Measurements from ENCODE around the gene MCUB.

The MCUB gene

GRCh38 chr4:109627361-109627760 lies 67.3 kb downstream of the MCUB start:
- no peak for DNase-seq (ENCODE audit: extremely low read depth in 1 of 2, low read depth in 1 of 2)

DNA sequence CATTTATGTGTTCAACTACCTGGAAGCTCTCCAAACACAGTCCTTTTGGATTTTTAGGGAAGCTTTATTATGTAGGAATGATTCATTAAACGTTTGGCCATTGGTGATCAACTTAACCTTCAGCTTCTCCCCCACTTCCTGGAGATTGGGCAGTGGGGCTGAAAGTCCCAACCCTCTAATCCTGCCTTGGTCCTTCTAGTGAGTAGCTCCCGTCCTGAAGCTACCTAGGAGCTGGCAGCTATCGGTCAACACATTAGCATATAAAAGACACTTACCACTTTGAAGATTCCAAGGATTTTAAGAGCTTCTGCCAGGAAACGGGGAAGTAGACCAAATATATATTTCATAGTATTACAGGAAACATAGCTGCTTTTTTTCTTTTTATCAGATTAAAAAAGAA lies 69.7 kb downstream of the MCUB start:
- DNase-seq (ENCODE audit: extremely low read depth in 1 of 2, low read depth in 1 of 2) = no peak

DNA sequence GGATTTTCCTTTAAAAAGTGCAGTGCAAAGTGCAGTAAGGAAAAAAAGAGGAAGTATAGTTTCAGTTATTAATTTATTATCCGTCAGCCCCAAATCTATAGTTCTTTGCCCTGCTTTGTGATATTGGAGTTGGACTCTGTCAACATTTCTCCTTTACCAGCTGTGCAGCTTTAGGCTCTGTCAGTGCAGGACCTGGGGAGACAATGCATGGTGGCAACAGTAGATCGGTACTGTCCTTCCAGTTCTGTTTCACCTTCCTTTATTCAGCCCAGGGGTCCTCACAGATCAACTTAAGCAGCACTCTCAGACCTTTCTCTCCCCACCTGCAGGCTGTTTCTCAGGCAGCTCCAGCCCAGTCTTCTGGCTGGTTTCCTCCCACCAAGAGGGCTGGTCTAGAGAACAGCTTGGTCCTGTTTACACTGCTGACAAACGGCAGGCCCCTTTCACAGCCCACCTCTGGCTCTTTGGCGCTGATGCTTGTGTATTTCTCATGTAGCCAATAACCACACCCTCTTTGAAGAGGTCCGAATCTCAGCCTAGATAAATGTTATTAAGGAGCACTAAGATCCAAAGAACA lies 71.6 kb downstream of the MCUB start:
- no peak for DNase-seq (ENCODE audit: extremely low read depth in 1 of 2, low read depth in 1 of 2)

DNA sequence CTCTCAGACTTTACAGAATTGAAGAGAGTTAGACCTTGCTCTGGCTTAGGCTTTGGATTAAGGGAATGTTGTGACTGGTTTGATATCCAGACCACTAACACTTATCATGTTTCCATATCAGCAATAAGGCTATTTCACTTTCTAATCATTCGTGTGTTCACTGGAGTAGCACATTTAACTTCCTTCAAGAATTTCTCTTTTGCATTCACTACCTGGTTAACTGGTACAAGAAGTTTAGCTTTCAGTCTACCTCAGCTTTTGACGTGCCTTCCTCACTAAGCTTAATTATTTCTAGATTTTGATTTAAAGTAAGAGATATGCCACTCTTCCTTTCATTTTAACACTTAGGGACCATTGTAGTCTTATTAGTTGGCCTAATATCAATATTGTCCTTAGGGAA lies 80.6 kb downstream of the MCUB start:
- DNase-seq (ENCODE audit: extremely low read depth in 1 of 2, low read depth in 1 of 2) = no peak

GRCh38 chr4:109645874-109646710 lies 86.0 kb downstream of the MCUB start:
- no peak for DNase-seq (ENCODE audit: extremely low read depth in 1 of 2, low read depth in 1 of 2)

- no peak for DNase-seq (ENCODE audit: extremely low read depth in 1 of 2, low read depth in 1 of 2)
These were observed 88.4 kb downstream of the MCUB start for GRCh38 chr4:109648266-109648996.

GRCh38 chr4:109648997-109649575 lies 89.0 kb downstream of the MCUB start:
- DNase-seq (ENCODE audit: extremely low read depth in 1 of 2, low read depth in 1 of 2) = no peak

DNA sequence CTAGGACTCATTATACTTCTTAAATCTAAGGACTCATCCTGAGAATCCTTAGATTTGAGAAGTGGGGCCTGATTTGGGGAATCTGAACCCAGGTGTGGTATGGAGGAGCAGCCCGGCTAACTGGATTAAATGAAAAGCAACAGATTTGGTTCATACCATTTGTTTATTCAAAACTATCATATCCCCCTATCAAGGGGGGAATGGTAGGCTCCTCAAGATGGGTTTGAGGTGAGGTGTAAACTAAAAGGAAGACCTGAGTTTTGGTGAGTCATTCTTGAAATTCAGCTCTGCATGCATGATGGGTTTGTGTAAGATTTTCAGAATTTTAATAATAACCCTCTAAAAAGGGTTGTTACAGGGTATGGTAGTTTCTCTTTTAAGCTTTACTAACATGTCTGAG lies 89.8 kb downstream of the MCUB start:
- DNase-seq (ENCODE audit: extremely low read depth in 1 of 2, low read depth in 1 of 2) = no peak

DNA sequence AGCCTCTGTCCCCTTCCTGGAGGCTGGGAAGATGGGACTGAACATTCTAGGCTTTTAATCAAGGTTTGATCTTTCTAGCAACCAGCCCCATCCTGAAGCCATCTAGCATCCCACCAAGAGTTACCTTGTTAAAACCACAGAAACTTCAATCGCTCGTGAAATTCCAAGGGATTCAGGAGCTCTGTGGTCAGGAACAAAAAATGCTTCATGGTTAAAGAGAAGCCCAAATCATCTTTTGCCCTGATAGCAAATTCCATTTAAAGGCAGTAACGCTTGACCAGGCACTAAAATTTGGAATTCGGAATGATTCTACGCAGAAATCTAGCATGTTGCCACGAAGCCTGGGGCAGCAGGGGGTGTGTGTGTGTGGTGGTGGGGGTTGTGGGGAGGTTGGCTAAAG lies 95.3 kb downstream of the MCUB start:
- no peak for DNase-seq (ENCODE audit: extremely low read depth in 1 of 2, low read depth in 1 of 2)

GRCh38 chr4:109657854-109658418 lies 97.9 kb downstream of the MCUB start:
- DNase-seq (ENCODE audit: extremely low read depth in 1 of 2, low read depth in 1 of 2) = no peak

GRCh38 chr4:109658871-109659410 lies 98.9 kb downstream of the MCUB start:
- no peak for DNase-seq (ENCODE audit: extremely low read depth in 1 of 2, low read depth in 1 of 2)

DNA sequence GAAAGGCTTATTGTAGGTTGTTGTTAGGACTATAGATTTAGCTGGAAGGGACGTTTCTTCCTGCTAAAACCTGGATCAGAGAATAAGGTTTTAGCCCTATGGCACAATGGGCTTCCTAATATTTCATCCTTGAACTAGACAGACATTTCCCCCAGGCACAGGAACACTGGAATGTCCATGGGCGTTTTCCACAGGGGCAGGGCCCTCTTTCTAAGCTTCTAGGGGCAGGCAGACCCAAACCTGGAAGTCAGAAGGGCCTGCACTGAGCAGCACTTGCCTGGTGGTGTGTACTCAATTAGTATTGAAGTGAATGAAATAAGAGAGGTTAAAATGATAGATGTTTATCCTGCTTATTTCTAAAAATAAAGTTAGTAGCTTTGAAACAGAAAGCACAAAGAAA lies 102.1 kb downstream of the MCUB start:
- no peak for DNase-seq (ENCODE audit: extremely low read depth in 1 of 2, low read depth in 1 of 2)

GRCh38 chr4:109662771-109663170 lies 102.7 kb downstream of the MCUB start:
- no peak for DNase-seq (ENCODE audit: extremely low read depth in 1 of 2, low read depth in 1 of 2)

DNA sequence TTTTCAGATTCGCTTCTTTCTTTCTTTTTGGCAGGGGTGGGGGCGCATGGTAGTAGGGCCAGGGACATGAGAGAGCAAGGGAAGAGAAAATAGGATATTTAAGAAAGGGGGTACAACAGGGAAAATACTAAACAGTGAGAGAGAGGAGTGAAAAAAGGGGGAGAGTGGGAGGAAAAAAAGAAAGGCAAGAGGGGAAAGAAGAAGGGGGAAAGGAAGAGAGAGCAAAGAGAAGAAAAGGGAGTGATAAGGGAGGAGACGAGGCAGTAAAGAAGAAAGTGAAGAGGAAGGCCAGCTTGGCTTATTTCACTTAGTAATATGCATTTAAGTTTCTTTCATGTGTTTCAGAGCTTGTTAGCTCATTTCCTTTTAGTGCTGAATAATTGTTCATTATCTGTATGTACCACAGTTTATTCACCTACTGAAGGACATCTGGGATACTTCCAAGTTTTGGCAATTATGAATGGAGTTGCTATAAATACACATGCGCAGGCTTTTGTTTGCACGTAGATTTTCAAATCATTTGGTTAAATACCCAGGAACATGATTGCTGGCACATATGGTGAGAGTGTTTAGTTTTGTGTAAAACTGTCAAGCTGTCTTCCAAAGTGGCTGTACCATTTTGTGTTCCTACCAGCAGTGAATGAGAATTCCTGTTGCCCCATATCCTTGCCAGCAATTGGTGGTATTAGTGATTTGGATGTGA lies 105.9 kb downstream of the MCUB start:
- DNase-seq (ENCODE audit: extremely low read depth in 1 of 2, low read depth in 1 of 2) = no peak

DNA sequence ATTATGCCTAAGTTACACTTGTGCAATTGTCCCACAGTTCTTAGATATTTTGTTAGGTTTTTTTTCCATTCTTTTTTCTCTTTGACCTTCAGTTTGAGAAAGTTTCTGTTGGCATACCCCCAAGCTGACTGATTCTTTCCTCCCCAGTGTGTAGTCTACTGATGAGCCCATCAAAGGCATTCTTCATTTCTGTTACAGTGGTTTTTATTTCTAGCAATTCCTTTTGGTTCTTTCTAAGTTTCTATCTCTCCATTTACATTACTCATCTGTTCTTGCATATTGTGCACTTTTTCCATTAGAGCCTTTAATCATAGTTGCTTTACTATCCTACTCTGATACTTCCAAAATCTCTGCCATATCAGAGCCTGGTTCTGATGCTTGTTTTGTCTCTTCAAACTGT lies 111.3 kb downstream of the MCUB start:
- DNase-seq (ENCODE audit: extremely low read depth in 1 of 2, low read depth in 1 of 2) = no peak

DNA sequence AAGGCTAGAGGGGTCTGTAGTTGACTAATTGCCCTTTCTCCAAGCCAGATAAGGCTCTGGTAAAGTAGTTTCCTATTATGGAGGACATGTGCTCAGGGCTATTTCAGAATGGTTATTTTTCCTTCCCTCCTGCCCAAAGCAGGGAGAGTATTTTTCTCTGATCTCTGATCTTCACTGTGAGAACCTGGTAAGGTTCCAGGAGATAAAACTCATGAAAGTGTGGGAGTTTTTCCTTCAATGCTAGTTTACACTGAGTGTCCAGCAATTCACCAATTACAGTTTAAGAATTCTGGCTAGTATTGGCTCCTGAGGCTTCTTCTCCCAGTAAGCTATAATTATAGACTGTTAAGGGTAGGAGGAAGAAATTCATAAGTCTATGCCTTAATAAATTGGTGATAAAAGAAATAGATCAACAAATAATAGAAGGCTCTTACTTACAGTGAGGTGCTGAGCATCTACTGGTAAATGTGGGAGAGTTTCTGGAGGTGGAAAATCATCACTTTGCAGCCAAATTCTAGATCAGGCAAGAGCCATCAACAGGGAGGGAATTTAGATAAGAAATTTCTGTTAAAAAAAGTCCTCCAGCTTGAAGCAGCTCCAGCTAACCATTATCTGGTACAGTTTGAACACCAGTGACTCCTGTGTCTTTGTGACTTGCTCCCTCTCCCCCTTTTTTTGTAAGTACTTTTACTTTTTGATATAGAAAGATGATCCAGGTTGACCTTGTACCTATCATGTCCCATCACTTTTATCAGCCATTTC lies 112.3 kb downstream of the MCUB start:
- DNase-seq (ENCODE audit: extremely low read depth in 1 of 2, low read depth in 1 of 2) = no peak

GRCh38 chr4:109673303-109673702 lies 113.3 kb downstream of the MCUB start:
- no peak for DNase-seq (ENCODE audit: extremely low read depth in 1 of 2, low read depth in 1 of 2)

DNA sequence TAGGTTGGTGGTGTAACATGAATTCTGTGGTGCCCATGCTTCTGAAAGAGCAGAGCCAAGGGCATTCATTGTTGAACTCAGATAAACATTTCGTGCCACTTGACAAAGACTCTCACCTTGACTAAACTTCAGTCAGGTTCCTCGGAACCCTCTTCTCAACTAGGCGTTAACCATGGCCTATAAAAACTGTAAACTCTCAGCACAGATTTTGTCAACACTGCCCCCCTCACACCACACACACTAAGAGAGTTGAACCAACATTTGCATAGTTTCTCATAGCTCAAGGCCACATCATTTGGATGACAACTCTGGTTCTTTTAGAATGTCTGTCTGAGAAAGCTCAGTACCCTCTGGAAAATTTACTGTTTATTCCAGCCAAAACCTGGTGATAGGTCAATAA lies 115.1 kb downstream of the MCUB start:
- DNase-seq (ENCODE audit: extremely low read depth in 1 of 2, low read depth in 1 of 2) = no peak

- DNase-seq (ENCODE audit: extremely low read depth in 1 of 2, low read depth in 1 of 2) = no peak
These were observed 115.8 kb downstream of the MCUB start for GRCh38 chr4:109675843-109676242.

GRCh38 chr4:109676886-109677285 lies 116.8 kb downstream of the MCUB start:
- DNase-seq (ENCODE audit: extremely low read depth in 1 of 2, low read depth in 1 of 2) = no peak
